IPS DF 6.9 (cell line): ENCODE data around the gene CCSER1.
"Not testable (repeated sequence)": the region's sequence is repeated elsewhere in the genome, so short reads cannot be mapped to it uniquely, and the experiment has no call there.

ENCODE experiments used
- DNase-seq: peaks from one replicate; pipeline ENCODE4 v3.0.0-alpha.2; 2013; ENCODE audit warnings: low read depth, low spot score
- H3K27ac ChIP-seq: one replicate; pipeline ENCODE4 v1.5.1; 2013; ENCODE audit warnings: low read length, control low read depth
- H3K27me3 ChIP-seq: 2 replicates; pipeline ENCODE4 v1.6.1; 2013; ENCODE audit warnings: mild to moderate bottlenecking, low read length; ENCODE audit not compliant: control insufficient read depth, insufficient read depth
- H3K36me3 ChIP-seq: 2 replicates; pipeline ENCODE4 v1.6.1; 2013; ENCODE audit warnings: low read length; ENCODE audit not compliant: control insufficient read depth, insufficient read depth
- H3K4me1 ChIP-seq: 2 replicates; pipeline ENCODE4 v1.6.1; 2013; ENCODE audit warnings: low read length; ENCODE audit not compliant: control insufficient read depth, insufficient read depth
- H3K4me3 ChIP-seq: 2 replicates; pipeline ENCODE4 v1.5.1; 2013; ENCODE audit warnings: mild to moderate bottlenecking, low read length
- H3K9me3 ChIP-seq: 2 replicates; pipeline ENCODE4 v1.6.1; 2013; ENCODE audit warnings: low read length, inconsistent platforms; ENCODE audit not compliant: control insufficient read depth, insufficient read depth
- WGBS: extraction: QIAGEN DNeasy Blood & Tissue Kit; methylation state at CpG from one replicate; pipeline ENCODE4 v1.1.7; 2013; ENCODE audit warnings: mixed read lengths, missing lambda C conversion rate; ENCODE audit not compliant: insufficient read length, insufficient coverage; 5-methylcytosine and 5-hydroxymethylcytosine counted together

Gene CCSER1

GRCh38 chr4:90876296-90876695 lies 749.1 kb downstream of the CCSER1 start:
- H3K4me1 ChIP-seq = no peaks in the 10 kb centered on the region
- H3K36me3 ChIP-seq = no peaks in the 10 kb centered on the region
- no CpG with 5 or more reads among the region's 1 CpG for WGBS
- no peaks in the 10 kb centered on the region for H3K27me3 ChIP-seq
- no peak overlapping the region for H3K4me3 ChIP-seq
- no peak for DNase-seq
- no peak overlapping the region for H3K27ac ChIP-seq
- H3K9me3 ChIP-seq = no peaks in the 10 kb centered on the region

GRCh38 chr4:90883519-90883918 lies 756.3 kb downstream of the CCSER1 start:
- Histone ChIP-seq H3K27ac (no peak overlapping the region), H3K27me3 (no peaks in the 10 kb centered on the region), H3K36me3 (no peaks in the 10 kb centered on the region), H3K9me3 (no peaks in the 10 kb centered on the region), H3K4me1 (no peaks in the 10 kb centered on the region), H3K4me3 (no peak overlapping the region)
- DNase-seq = no peak
- WGBS = no CpG with 5 or more reads among the region's 3 CpGs

GRCh38 chr4:90888571-90888970 lies 761.4 kb downstream of the CCSER1 start:
- Histone ChIP-seq H3K4me3 (no peak overlapping the region), H3K36me3 (no peaks in the 10 kb centered on the region), H3K27ac (no peak overlapping the region), H3K4me1 (no peaks in the 10 kb centered on the region), H3K9me3 (no peaks in the 10 kb centered on the region), H3K27me3 (no peaks in the 10 kb centered on the region)
- no peak for DNase-seq
- no CpG with 5 or more reads among the region's 2 CpGs for WGBS

- no peaks in the 10 kb centered on the region for H3K36me3 ChIP-seq
- no peaks in the 10 kb centered on the region for H3K4me1 ChIP-seq
- no peak overlapping the region for H3K4me3 ChIP-seq
- no CpG with 5 or more reads among the region's 2 CpGs for WGBS
- DNase-seq = no peak
- no peak overlapping the region for H3K27ac ChIP-seq
- no peaks in the 10 kb centered on the region for H3K9me3 ChIP-seq
- no peaks in the 10 kb centered on the region for H3K27me3 ChIP-seq
Measured at GRCh38 chr4:90889171-90889570, 762.0 kb downstream of the CCSER1 start.

GRCh38 chr4:90903413-90903812 lies 776.2 kb downstream of the CCSER1 start:
- DNase-seq, H3K4me1 ChIP-seq, H3K4me3 ChIP-seq, H3K27ac ChIP-seq, H3K27me3 ChIP-seq, H3K9me3 ChIP-seq, H3K36me3 ChIP-seq: not testable (repeated sequence)
- no CpG with 5 or more reads among the region's 1 CpG for WGBS

GRCh38 chr4:90904021-90904420 lies 776.8 kb downstream of the CCSER1 start:
- Histone ChIP-seq H3K9me3 (no peaks in the 10 kb centered on the region), H3K4me1 (no peaks in the 10 kb centered on the region), H3K4me3 (no peak overlapping the region), H3K27me3 (no peaks in the 10 kb centered on the region; the same call in 1 of the 2 replicates), H3K36me3 (no peaks in the 10 kb centered on the region), H3K27ac (no peak overlapping the region)
- WGBS = no CpG with 5 or more reads among the region's 1 CpG
- DNase-seq = no peak

- Histone ChIP-seq H3K4me1 (no peaks in the 10 kb centered on the region), H3K4me3 (no peak overlapping the region), H3K27me3 (no peaks in the 10 kb centered on the region; the same call in 1 of the 2 replicates), H3K27ac (no peak overlapping the region), H3K36me3 (no peaks in the 10 kb centered on the region), H3K9me3 (no peaks in the 10 kb centered on the region)
- 100% methylated on average over 1 of the region's 3 CpGs for whole genome bisulfite sequencing
- no peak for DNase-seq
Measured at GRCh38 chr4:90906239-90906638, 779.0 kb downstream of the CCSER1 start.

GRCh38 chr4:90911724-90912434 lies 784.7 kb downstream of the CCSER1 start:
- H3K9me3 ChIP-seq, H3K36me3 ChIP-seq, DNase-seq, H3K4me3 ChIP-seq, H3K27ac ChIP-seq, H3K4me1 ChIP-seq, H3K27me3 ChIP-seq: not testable (repeated sequence)
- WGBS = no CpG with 5 or more reads among the region's 17 CpGs

GRCh38 chr4:90922174-90922573 lies 795.0 kb downstream of the CCSER1 start:
- Histone ChIP-seq H3K27ac (no peak overlapping the region), H3K4me1 (no peaks in the 10 kb centered on the region), H3K27me3 (no peaks in the 10 kb centered on the region), H3K36me3 (no peaks in the 10 kb centered on the region), H3K9me3 (no peaks in the 10 kb centered on the region), H3K4me3 (no peak overlapping the region)
- WGBS = no CpG with 5 or more reads among the region's 2 CpGs
- no peak for DNase-seq

GRCh38 chr4:90926957-90927356 lies 799.8 kb downstream of the CCSER1 start:
- DNase-seq = no peak
- Histone ChIP-seq H3K27ac (no peak overlapping the region), H3K9me3 (no peaks in the 10 kb centered on the region), H3K4me1 (no peaks in the 10 kb centered on the region), H3K27me3 (no peaks in the 10 kb centered on the region), H3K4me3 (no peak overlapping the region), H3K36me3 (no peaks in the 10 kb centered on the region)

GRCh38 chr4:90943311-90943710 lies 816.1 kb downstream of the CCSER1 start:
- no peaks in the 10 kb centered on the region for H3K4me1 ChIP-seq
- no peak overlapping the region for H3K27ac ChIP-seq
- no peaks in the 10 kb centered on the region for H3K27me3 ChIP-seq
- no peaks in the 10 kb centered on the region for H3K9me3 ChIP-seq
- H3K4me3 ChIP-seq = no peak overlapping the region
- DNase-seq = no peak
- no CpG with 5 or more reads among the region's 6 CpGs for WGBS
- H3K36me3 ChIP-seq = no peaks in the 10 kb centered on the region
